Measurements from ENCODE around the gene TPT1. TPM values are rescaled to one million over a fixed set of nuclear protein-coding genes. Genes with fewer than 3 reads are reported as not detected.

Gene TPT1
- total RNA-seq, 1 experiment from 2014 or later, result 3,941 TPM

DNA sequence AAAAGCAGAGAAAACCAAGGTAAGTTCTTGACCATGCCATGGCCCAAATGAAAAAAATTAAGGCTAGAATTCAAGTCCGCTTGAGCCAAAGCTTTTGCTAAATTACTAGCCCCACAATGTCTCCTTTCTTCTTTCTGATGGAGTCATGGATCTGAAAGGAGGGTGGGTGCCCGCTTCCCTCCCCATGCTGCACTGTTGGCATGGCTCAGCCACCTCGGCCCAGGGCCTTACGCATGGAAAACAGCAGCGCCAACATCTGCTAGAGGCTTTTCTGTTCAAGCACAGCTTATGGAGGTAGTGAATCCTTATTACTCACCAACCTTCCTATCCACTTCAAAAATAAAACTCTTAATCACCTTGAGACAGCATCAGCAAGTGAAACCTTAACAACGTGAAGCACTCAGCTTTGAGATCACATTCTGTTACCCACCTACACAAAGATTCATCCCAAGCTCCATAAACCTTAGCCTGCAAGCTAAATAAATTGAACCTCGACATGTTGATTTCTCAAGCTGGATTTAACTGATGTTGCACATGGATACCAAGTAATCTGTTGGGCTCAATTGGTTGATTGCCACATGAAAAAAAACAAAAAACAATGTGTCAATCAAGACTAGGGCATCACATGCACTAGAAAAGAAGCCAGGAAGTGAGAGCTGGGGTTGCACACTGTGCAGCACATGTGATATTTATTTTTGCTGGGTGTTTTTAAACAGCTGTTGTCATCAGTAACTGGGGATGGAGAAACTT lies 43.4 kb downstream of the TPT1 start:
- DNase-seq (ENCODE audit: low read depth, low spot score), result no peak
- in situ Hi-C loops (cut with HindIII; ENCODE audit: low pct_unique_long_range_greater_than_20kb, low sequenced_read_pairs), result no loop called here

DNA sequence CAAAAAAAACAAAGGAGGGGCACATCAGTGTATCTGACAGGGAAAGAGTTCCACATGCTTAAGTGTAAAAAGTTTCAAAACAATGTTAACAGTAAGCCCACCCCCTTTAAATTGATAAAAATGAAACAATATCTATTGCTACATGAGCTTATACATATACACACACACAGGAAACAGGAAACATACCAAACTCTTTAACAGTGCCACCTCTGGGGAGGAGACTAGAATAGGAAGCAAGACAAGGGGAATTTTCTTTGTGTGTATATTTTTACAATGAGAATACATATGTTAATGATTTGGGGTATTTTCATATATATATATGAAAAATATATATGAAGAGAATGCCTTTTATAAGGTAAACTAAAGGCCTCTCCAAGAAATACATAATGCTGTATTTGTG lies 44.7 kb downstream of the TPT1 start:
- in situ Hi-C loops (cut with HindIII; ENCODE audit: low pct_unique_long_range_greater_than_20kb, low sequenced_read_pairs), result no loop called here
- DNase-seq (ENCODE audit: low read depth, low spot score), result no peak

DNA sequence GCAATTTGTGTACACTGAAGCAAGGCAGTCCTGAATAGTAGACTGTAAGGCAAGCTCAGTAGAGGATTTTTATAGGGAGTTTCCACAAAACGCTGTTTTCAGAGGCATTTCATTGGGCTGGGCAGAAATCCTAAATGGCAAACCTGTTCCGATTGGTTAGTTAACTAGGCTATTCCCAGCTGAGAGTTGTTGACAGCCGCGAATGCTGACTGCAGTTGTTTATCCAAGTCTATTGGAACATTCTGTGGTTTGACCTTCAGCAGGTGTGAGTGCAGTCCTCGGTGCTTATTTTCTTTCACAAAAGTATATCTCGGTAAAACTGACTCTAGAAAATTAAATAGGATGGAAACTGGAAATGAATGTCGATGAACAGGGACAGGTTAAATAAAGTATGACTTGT lies 45.4 kb downstream of the TPT1 start:
- no peak for DNase-seq (ENCODE audit: low read depth, low spot score)
- in situ Hi-C loops (cut with HindIII; ENCODE audit: low pct_unique_long_range_greater_than_20kb, low sequenced_read_pairs), result no loop called here

DNA sequence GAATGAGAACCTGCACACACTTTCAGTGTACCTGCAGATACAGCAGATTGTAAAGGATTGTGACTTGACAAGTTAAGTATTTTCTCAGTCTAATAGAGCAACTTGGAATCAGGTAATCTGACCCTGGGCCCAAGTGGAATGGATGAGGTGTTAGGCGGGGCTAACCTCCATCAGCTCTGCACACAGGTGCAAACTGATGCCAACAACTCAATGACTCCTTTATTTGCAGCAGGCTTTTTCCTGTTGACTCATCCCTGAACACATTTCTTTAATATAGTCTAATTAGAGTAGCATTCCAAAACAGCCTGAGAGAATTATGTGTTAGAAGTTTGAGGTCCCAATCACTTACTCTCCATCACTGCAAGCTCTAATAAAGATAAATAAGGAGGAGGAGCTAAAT lies 48.8 kb downstream of the TPT1 start:
- DNase-seq (ENCODE audit: low read depth, low spot score), result no peak
- in situ Hi-C loops (cut with HindIII; ENCODE audit: low pct_unique_long_range_greater_than_20kb, low sequenced_read_pairs), result no loop called here

DNA sequence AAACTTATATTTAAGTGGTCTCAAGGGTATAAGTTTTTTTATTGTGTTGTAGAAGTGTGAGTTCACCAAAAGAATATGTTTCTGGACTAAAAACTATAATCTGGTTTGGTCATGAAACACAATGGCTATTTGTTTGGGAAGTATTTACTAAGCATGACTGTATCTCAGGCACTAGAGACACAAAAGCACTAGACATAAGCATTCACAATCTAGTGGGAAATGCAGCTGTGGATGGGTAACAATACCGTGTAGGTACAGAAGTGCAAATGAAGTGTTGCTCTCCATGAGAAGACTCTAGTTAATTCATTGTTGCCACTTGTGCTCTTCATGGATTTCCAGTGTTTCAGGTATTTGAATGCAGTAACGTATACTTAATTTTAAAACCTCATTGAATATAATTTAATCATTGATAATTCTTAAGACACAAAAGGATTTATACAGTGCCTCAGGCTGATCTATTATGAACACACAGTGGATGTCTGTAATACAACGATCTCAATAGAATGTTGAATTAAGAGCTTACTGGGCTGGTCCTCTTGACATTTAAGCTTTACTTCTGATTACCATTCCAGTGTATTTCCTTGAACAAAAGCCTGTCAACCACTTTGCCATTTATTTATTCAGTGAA lies 50.9 kb downstream of the TPT1 start:
- in situ Hi-C loops (cut with HindIII; ENCODE audit: low pct_unique_long_range_greater_than_20kb, low sequenced_read_pairs), result no loop called here
- DNase-seq (ENCODE audit: low read depth, low spot score), result no peak

Small RNAs within 50 kb of the gene (small RNA-seq; reads per million reads assigned to genes)
- 17.4 to 29.1 reads per million in 2 experiments for gene SNORA31

Other genes with a start within 250 kb of the TPT1 start
- gene GTF2F2, start 220.7 kb downstream of the TPT1 start, total RNA-seq (2014; rRNA removed; shearing (Covaris generic)), result 67.7 TPM in 2 replicates
- 0.08 and 0.34 TPM in 2 replicates for gene KCTD4, start 140.1 kb downstream of the TPT1 start, total RNA-seq (2014; rRNA removed; shearing (Covaris generic))
- 14.7 and 14.9 TPM in 2 replicates for gene SLC25A30, start 77.2 kb upstream of the TPT1 start, total RNA-seq (2014; rRNA removed; shearing (Covaris generic))
- gene COG3, start 123.8 kb upstream of the TPT1 start, total RNA-seq (2014; rRNA removed; shearing (Covaris generic)), result 37.8 and 39.2 TPM in 2 replicates